ENCODE results near the gene SEC63. TPM values are rescaled to one million over a fixed set of nuclear protein-coding genes. Genes with fewer than 3 reads are reported as not detected.

Gene SEC63
- total RNA-seq, 3 donors from 2014 or later (not counting 1 experiment from before 2014, with no cell fraction given), result 84.4 to 104 (median 90.4) TPM

Other genes with a start within 250 kb of the SEC63 start
- gene SCML4, start 133.9 kb downstream of the SEC63 start, total RNA-seq, result 10 to 100 TPM; 32.6 to 59.9 (median 56.8) TPM
- gene OSTM1, start 116.5 kb upstream of the SEC63 start, total RNA-seq, result 10 to 100 TPM; 39.2 to 56.9 (median 49.1) TPM
- gene NR2E1, start 207.8 kb upstream of the SEC63 start, total RNA-seq, result not detected